IMR-90 (cell line): ENCODE results near the gene CPO. TPM values are rescaled to one million over a fixed set of nuclear protein-coding genes. Genes with fewer than 3 reads are reported as not detected.

ENCODE experiments used
- ATAC-seq: fragments of 200-7000 bp; cut with Tn5 transposase; 2 replicates; pipeline ENCODE4 v1.9.1; 2020; ENCODE audit warnings: low read depth, mild to moderate bottlenecking, moderate library complexity
- BruUV-seq: library from RNA; stranded (reverse); fragments of 400-500 nt; replicated peaks from 2 replicates; lab custom pipeline; 2021; lab: Mats Ljungman, UMichigan
- CTCF ChIA-PET: fragments of 300-600 bp; formaldehyde crosslinking; extraction: SDS; loops from one replicate; lab custom pipeline; 2021; ENCODE audit warnings: antibody characterized with exemption; lab: Yijun Ruan, JAX
- POLR2A ChIA-PET: fragments of 300-600 bp; sonication (Branson Sonifier 250); formaldehyde crosslinking; loops from one replicate; lab custom pipeline; 2022; ENCODE audit warnings: antibody characterized with exemption; ENCODE audit not compliant: unreplicated experiment; lab: Charles Lee
- DNase-seq: peaks from one replicate; pipeline ENCODE4 v3.0.0; 2013
- H2AFZ ChIP-seq: replicated peaks from 2 replicates; pipeline ENCODE3; 2013; ENCODE audit warnings: low read length, mild to moderate bottlenecking; ENCODE audit not compliant: poor library complexity
- H2AK5ac ChIP-seq: 2 replicates; pipeline ENCODE4 v1.6.1; 2013; ENCODE audit warnings: low read depth, low read length, inconsistent platforms
- H2AK9ac ChIP-seq: replicated peaks from 2 replicates; pipeline ENCODE3; 2013; ENCODE audit warnings: mild to moderate bottlenecking, low read depth, low read length, moderate library complexity; ENCODE audit not compliant: poor library complexity
- H2BK120ac ChIP-seq: 2 replicates; pipeline ENCODE4 v1.6.1; 2013; ENCODE audit warnings: low read depth, low read length, inconsistent platforms
- H2BK15ac ChIP-seq: 3 replicates; pipeline ENCODE4 v1.6.1; 2013; ENCODE audit warnings: low read depth, low read length, inconsistent platforms
- H2BK20ac ChIP-seq: 2 replicates; pipeline ENCODE4 v1.6.1; 2013; ENCODE audit warnings: low read depth, mild to moderate bottlenecking, inconsistent platforms, low read length, moderate library complexity
- H2BK5ac ChIP-seq: 2 replicates; pipeline ENCODE4 v1.6.1; 2013; ENCODE audit warnings: mild to moderate bottlenecking, low read depth, low read length, inconsistent platforms; ENCODE audit not compliant: poor library complexity, severe bottlenecking
- H3K14ac ChIP-seq: replicated peaks from 2 replicates; pipeline ENCODE4 v1.6.1; 2013; ENCODE audit warnings: low read depth, low read length, inconsistent platforms
- H3K18ac ChIP-seq: 2 replicates; pipeline ENCODE4 v1.6.1; 2013; ENCODE audit warnings: low read depth, low read length, control low read depth
- H3K23ac ChIP-seq: 2 replicates; pipeline ENCODE4 v1.6.1; 2013; ENCODE audit warnings: low read depth, low read length, inconsistent platforms
- H3K27ac ChIP-seq: 2 replicates; pipeline ENCODE4 v1.5.1; 2013; ENCODE audit warnings: mild to moderate bottlenecking, control low read depth, low read length; ENCODE audit not compliant: insufficient read depth
- H3K27me3 ChIP-seq: 2 replicates; pipeline ENCODE4 v1.6.1; 2013; ENCODE audit warnings: low read length; ENCODE audit not compliant: control insufficient read depth, insufficient read depth
- H3K36me3 ChIP-seq: 2 replicates; pipeline ENCODE4 v1.6.1; 2013; ENCODE audit warnings: low read length, mixed read lengths; ENCODE audit not compliant: control insufficient read depth, insufficient read depth
- H3K4ac ChIP-seq: 2 replicates; pipeline ENCODE4 v1.6.1; 2013; ENCODE audit warnings: low read depth, low read length, inconsistent platforms
- H3K4me1 ChIP-seq: 2 replicates; pipeline ENCODE4 v1.6.1; 2013; ENCODE audit warnings: low read length, mixed read lengths; ENCODE audit not compliant: control insufficient read depth, insufficient read depth
- H3K4me2 ChIP-seq: 2 replicates; pipeline ENCODE4 v1.6.1; 2013; ENCODE audit warnings: low read depth, mild to moderate bottlenecking, control low read depth, low read length, moderate library complexity
- H3K4me3 ChIP-seq: 2 replicates; pipeline ENCODE4 v1.5.1; 2013; ENCODE audit warnings: low read depth, mild to moderate bottlenecking, control low read depth, low read length, moderate library complexity; ENCODE audit not compliant: insufficient read depth
- H3K56ac ChIP-seq: 2 replicates; pipeline ENCODE4 v1.6.1; 2013; ENCODE audit warnings: low read length, inconsistent platforms; ENCODE audit not compliant: insufficient read depth; ENCODE audit errors: extremely low read depth
- H3K79me1 ChIP-seq, 2 experiments: 2 replicates each; pipeline ENCODE4 v1.6.1; 2013; ENCODE audit warnings: low read length in 2 of 2, inconsistent platforms in 1 of 2, low read depth in 1 of 2
- H3K9ac ChIP-seq: 2 replicates; pipeline ENCODE4 v1.6.1; 2013; ENCODE audit warnings: low read depth, low read length, control low read depth
- H3K9me1 ChIP-seq: 2 replicates; pipeline ENCODE4 v1.6.1; 2013; ENCODE audit warnings: low read length, inconsistent platforms; ENCODE audit not compliant: insufficient read depth
- H3K9me3 ChIP-seq: 2 replicates; pipeline ENCODE4 v1.6.1; 2013; ENCODE audit warnings: low read length; ENCODE audit not compliant: control insufficient read depth, insufficient read depth
- H4K20me1 ChIP-seq: 2 replicates; pipeline ENCODE4 v1.6.1; 2013; ENCODE audit warnings: low read length, inconsistent platforms; ENCODE audit not compliant: insufficient read depth
- H4K5ac ChIP-seq: 2 replicates; pipeline ENCODE4 v1.6.1; 2013; ENCODE audit warnings: mild to moderate bottlenecking, low read depth, low read length, control low read depth
- H4K8ac ChIP-seq, 2 experiments: 2 replicates each; pipeline ENCODE4 v1.6.1; 2013; ENCODE audit warnings: low read depth in 2 of 2, low read length in 2 of 2, control low read depth in 1 of 2, inconsistent platforms in 1 of 2
- H4K91ac ChIP-seq: 2 replicates; pipeline ENCODE4 v1.6.1; 2013; ENCODE audit warnings: low read depth, low read length, inconsistent platforms; ENCODE audit not compliant: insufficient read depth
- CTCF ChIP-seq: conservative IDR thresholded peaks from 2 replicates; pipeline ENCODE4 v1.5.1; 2012; ENCODE audit warnings: mild to moderate bottlenecking, low read depth, low read length, improper control_type of control experiment
- MAFK ChIP-seq: IDR thresholded peaks from 2 replicates; pipeline ENCODE4 v1.6.1; 2012; ENCODE audit warnings: low read depth, low read length, improper control_type of control experiment
- MAZ ChIP-seq: IDR thresholded peaks from 2 replicates; pipeline ENCODE4 v1.6.1; 2012; ENCODE audit warnings: low read depth, mild to moderate bottlenecking, low read length, improper control_type of control experiment, moderate library complexity, borderline replicate concordance
- MXI1 ChIP-seq: IDR thresholded peaks from 2 replicates; pipeline ENCODE4 v1.6.1; 2012; ENCODE audit warnings: low read depth, mild to moderate bottlenecking, low read length, moderate library complexity, borderline replicate concordance
- NFE2L2 ChIP-seq: fragments of 150-350 bp; IDR thresholded peaks from 2 replicates; pipeline ENCODE4 v1.6.1; 2016; ENCODE audit warnings: low read depth, mild to moderate bottlenecking, low read length
- SMC3 ChIP-seq: fragments of 150-350 bp; IDR thresholded peaks from 2 replicates; pipeline ENCODE4 v1.6.1; 2016; ENCODE audit warnings: low read depth, mild to moderate bottlenecking, antibody characterized with exemption, low read length, moderate library complexity
- USF2 ChIP-seq: fragments of 150-350 bp; IDR thresholded peaks from 2 replicates; pipeline ENCODE4 v1.6.1; 2017; ENCODE audit warnings: mild to moderate bottlenecking, antibody characterized with exemption, low read length, low read depth
- WGBS, 2 experiments: methylation state at CpG; one replicate each; pipeline versions ENCODE4 v1.1.5 to v1.1.7; 2013; ENCODE audit warnings: missing lambda C conversion rate in 2 of 2; ENCODE audit not compliant: insufficient read length in 1 of 2; ENCODE audit errors: extremely low coverage in 2 of 2; 5-methylcytosine and 5-hydroxymethylcytosine counted together
- dilution Hi-C: fragments of 300-500 bp; cut with HindIII; formaldehyde crosslinking; loops from one replicate; pipeline ENCODE4 v1.14.3; 2018; ENCODE audit warnings: low sequenced_read_pairs; ENCODE audit not compliant: unreplicated experiment
- in situ Hi-C: fragments of 300-500 bp; cut with MboI; formaldehyde crosslinking; loops from 3 replicates; pipeline ENCODE4 v1.14.3; 2019; ENCODE audit warnings: low sequenced_read_pairs, inconsistent platforms, mixed read lengths
- intact Hi-C: fragments of 100-400 bp; cut with micrococcal nuclease; formaldehyde crosslinking; loops from 2 replicates; pipeline ENCODE4 v1.10.0; 2022
- polyA plus RNA-seq, 3 experiments: library from polyadenylated mRNA; depleted of rRNA; stranded (reverse); fragments of >200 nt; gene quantifications; 2 replicates each; pipeline ENCODE4 v1.2.3, GENCODE V29; 2012; ENCODE audit warnings: low replicate concordance in 1 of 3
- total RNA-seq: library from RNA; depleted of rRNA; stranded (reverse); fragments of >200 nt; gene quantifications from 2 replicates; pipeline ENCODE4 v1.2.3, GENCODE V29; 2012

The CPO gene
- total and polyA plus RNA-seq, 2 of the 4 experiments (the other 2 are of a cell fraction), result not detected

- Histone ChIP-seq H3K23ac (no peak overlapping the region), H4K5ac (no peak overlapping the region), H3K9me3 (no peaks in the 10 kb centered on the region), H3K4me2 (no peak overlapping the region), H4K8ac (no peak overlapping the region), H2BK5ac (no peak overlapping the region), H3K27me3 (no peaks in the 10 kb centered on the region), H3K9me1 (no peaks in the 10 kb centered on the region), H3K27ac (no peak overlapping the region), H3K79me1 (no peaks in the 10 kb centered on the region), H4K91ac (no peak overlapping the region), H3K4ac (no peak overlapping the region), H3K36me3 (no peaks in the 10 kb centered on the region), H3K9ac (no peak overlapping the region), H4K20me1 (no peaks in the 10 kb centered on the region), H2AK9ac (no peak overlapping the region), H3K14ac (no peak overlapping the region), H3K18ac (no peak overlapping the region), H2AFZ (no peak overlapping the region), H3K4me1 (no peaks in the 10 kb centered on the region), H3K56ac (no peak overlapping the region), H2BK20ac (no peak overlapping the region), H2AK5ac (no peak overlapping the region), H3K4me3 (no peak overlapping the region), H2BK120ac (no peak overlapping the region), H2BK15ac (no peak overlapping the region)
- in situ Hi-C loops, result no loop called here
- TF ChIP-seq NFE2L2 (no peak), MAZ (no peak), MAFK (no peak), MXI1 (no peak), USF2 (no peak), CTCF (no peak), SMC3 (no peak)
- WGBS, 2 experiments, result no CpG with 5 or more reads among the region's 2 CpGs
- ATAC-seq, result no peak
- no TSS peak for BruUV-seq
- CTCF ChIA-PET, result interaction anchor here (0.6 kb wide), 1 partner anchor 130 kb away, joined by 3 read pairs; no protein-coding TSS in a partner anchor
- POLR2A ChIA-PET, result no interaction called here
- intact Hi-C loops, result loop anchor here (10.0 kb wide), 1 partner anchor 941 kb away; no protein-coding TSS in a partner anchor
- dilution Hi-C loops, result no loop called here
- no peak for DNase-seq
Measured at GRCh38 chr2:206935991-206936842, 3.1 kb upstream of the CPO start.
